HL-60/S4 (cell line): Measurements from ENCODE around the gene CRNN.

Source experiments
- in situ Hi-C: fragments of 300-500 bp; cut with MboI; formaldehyde crosslinking; loops from 2 replicates; pipeline ENCODE4 v1.14.3; 2022; ENCODE audit warnings: low sequenced_read_pairs

Gene CRNN

DNA sequence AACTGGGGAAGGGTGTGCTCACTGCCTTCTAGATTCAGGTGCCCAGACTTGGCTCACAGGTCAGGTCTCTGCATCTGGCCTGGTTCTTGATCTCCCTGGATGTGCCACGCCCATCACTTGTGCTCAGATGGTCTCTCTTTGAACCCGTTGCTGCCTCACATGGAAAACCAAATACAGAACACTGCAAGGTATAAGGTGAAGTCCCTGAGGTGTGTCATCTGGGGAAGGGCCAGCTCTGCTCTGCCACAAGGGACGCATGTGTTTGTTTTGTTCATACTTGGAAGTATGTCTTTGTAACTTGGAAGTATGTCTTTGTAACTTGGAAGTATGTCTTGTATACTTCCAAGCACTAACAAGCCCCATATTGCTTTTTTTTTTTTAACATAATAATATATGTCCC lies 13.4 kb upstream of the CRNN start:
- in situ Hi-C loops: no loop called here

DNA sequence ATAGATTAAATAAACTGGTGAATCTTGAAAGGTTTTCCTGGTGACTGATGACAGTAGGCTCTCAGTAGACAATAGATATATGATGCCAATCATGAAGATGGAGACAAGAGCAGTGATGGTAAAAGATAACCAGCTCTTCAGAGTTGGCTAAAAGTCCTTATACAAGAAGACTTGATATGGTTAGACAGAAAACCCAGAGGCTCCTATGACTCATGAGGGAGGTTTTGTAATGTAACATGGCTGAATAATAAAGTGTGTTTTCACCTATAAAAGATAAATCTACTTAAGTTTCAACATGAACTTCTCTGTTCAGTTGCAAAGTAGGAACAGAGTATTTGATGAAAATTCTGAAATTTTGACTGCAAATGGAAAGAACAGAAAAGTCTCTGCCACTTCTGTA lies 12.7 kb upstream of the CRNN start:
- in situ Hi-C loops: no loop called here

DNA sequence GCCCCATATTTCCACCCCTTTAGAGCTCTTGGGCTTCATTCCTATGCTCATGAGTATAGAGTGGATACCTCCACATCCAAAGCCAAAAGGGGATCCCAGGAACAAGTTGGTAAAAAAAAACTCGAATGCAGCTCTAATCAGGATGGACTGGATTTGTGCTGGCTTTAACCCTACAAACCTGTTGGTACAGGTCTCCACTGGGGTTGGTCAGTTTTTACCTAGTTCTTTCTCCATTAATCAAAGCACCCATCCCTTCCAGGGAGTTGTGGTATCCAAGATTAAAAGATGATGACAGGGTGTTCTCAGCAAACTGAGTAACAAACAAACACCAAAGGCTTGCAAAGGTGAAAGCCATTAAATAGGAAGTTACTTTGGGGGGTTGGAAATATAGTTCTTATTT lies 5.9 kb upstream of the CRNN start:
- in situ Hi-C loops: no loop called here

DNA sequence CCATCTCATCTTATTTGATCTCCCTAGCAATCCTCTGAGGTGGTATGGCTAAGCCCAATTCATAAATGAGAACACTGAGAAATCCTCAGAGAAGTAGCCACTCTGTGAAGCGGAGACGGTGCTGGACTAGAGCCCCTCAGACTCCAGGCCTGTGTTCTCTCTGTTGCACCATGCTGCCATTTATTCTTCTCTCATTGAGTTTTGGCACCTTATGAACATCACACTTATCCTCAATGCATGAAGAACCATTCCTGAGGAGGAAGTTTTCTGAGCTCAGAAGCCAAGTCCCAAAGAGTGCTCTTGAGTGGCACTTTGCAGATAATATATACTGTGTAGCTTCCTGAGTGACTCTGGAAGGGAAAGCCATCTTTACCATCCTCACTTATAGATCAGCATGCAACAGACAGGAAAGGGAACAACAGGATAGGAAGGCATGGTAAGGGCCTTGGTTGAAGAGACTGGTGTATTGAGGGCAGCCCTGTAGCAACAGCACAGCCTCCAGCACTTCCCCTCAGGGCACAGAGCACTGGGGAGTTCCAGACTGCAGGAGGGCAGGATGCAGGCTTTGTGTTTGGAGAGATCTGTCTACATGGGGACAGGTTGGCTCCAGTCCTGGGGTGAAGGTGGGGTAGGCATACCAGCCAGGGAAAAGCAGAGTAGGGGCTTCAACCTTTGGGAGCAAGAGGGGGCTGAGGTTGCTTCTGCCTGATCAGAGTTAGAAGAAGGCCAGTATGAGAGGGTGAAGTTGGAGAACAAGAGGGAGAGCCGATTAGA lies 1.6 kb upstream of the CRNN start:
- in situ Hi-C loops: no loop called here

DNA sequence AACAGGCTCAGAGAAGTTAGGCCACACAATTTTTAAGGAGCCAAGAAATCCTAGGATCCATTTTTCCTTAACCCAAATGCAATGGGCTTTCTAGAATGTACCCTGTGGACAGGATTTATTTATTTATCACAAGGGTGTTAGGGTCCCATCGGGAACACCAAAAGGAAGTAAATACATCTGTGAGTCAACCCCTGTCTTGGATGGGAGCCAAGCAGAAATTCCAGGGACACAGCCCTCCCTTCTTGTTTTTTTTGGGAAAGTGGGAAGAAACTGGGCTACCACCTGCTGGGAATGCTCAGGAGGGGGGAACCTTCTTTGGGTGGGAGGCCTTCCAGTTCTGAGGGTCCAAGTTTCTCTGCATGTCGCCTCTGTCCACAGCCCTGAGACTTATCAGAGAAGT lies 1.3 kb downstream of the CRNN start:
- in situ Hi-C loops: no loop called here

DNA sequence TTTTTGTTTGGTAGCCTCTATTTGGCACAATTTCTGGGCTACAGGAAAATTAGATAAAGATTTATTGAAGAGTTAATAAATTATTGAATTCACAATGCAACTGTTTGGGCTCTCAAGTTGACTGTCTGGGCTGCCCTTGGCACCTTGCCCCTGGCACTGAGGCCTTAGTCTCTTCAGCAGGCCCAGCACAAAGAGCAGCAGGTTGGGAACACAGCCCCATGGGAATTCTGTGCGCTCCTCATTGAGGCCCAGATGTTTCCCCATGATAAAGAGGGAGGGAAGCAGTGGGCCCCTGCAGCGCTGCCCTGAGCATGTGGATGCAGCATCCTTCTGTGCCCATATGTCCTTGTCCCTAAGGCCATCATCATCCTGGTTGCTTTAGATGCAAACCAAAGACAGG lies 2.9 kb downstream of the CRNN start:
- in situ Hi-C loops: no loop called here

DNA sequence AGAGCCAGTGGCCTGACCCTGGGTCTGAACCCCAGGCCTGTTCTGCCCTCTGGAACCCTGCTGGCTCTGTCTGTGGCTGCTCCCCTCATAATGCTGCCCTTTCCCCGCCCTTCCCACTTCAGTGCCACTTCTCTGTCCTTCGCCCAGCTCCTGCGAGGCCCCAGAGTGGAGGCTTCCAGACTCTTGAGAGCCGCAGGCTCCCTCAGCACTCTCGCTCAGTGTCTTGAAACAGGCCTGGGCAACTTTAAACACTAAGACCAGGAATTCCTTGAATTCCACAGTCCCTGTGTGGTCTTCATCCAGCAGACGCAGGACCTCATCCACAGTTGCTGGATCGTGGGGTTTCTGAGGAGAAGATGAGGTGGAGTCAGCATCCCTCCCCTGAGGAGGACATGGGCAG lies 3.5 kb downstream of the CRNN start:
- in situ Hi-C loops: no loop called here

DNA sequence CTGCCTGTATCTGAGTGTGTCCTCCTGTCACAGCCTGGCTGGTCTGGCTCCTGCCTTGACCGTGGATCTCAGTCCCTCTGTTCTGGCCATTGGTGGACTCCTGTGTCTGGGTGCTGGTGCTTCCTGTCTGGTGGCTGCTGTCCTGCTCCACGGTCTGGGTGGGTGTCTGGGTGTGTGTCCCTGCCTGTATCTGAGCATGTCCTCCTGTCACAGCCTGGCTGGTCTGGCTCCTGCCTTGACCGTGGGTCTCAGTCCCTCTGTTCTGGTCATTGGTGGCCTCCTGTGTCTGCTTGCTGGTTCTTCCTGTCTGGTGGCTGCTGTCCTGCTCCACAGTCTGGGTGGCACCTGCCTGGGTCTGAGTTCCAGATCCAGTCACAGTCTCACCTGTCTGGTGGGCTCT lies 4.0 kb downstream of the CRNN start:
- in situ Hi-C loops: no loop called here

DNA sequence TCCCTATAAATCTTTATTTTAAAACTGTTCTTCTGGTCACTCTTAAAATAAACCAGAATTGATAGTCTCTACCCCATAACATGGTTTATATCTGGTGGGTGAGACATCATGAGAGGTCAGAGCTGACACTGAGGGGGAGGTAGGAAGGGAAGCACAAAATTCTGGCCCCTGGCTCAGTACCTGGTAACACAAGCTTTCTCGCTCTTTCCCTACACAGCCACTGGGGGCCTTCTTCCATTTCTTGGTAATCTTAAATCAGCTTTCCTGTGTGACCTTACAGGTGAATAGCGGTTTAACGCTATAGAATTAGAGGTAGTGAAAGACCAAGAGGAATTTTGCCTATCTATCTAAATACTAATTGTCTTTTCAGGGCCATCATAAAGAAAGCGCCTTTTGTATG lies 5.4 kb downstream of the CRNN start:
- in situ Hi-C loops: no loop called here

DNA sequence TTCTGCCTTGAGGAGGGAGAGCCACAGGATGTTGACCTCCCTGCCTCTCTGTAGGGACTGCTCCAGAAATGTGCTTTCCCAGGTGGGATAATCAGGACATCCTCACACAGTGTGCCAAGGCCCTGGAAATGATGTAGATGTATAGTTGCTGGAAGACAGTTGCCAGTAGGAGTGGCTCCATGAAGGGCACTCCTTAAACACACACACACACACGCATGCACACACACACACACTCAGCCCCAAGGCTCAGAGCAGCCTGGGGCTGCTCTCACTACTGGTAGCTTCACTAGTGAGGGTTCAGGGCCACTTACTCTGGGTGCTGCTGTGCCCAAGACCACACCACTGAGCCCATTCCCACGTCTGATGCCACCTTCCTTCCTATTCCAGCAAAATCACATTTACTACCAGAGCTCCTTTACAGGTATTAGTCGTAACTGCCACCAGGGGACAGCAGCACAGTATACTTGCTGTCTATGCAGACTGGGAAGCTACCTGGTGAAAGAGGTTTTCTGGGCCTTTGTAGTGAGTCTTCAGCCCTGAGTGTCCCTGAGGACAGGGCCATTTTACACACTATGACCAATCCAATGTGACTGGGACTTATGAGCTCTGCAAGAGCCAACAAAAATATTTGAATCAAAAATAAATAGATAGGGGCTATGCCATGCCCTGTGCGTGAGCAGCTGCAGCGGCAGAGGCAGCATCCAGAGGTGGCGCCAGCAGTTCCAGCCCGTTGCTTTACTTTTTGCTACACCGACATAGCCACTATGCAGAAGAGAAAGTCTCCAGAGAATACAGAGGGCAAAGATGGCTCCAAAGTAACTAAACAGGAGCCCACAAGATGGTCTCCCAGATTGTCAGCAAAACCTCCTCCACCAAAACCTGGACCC lies 15.0 kb downstream of the CRNN start:
- in situ Hi-C loops: no loop called here

DNA sequence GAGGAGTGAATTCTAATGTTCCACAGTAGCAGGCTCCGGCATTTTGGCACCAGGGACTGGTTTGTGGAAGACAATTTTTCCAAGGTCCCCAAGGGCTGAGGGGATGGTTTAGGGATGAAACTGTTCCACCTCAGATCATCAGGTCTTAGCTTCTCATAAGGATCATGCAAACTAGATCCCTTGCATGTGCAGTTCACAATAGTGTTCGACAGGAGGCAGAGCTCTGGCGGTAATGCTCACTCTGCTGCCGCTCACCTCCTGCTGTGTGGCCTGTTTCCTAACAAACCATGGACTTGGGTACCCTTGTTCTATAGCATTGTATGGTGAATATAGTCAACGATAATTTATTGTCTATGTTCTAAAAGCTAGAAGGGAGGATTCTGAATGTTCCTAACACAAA lies 16.6 kb downstream of the CRNN start:
- in situ Hi-C loops: no loop called here

DNA sequence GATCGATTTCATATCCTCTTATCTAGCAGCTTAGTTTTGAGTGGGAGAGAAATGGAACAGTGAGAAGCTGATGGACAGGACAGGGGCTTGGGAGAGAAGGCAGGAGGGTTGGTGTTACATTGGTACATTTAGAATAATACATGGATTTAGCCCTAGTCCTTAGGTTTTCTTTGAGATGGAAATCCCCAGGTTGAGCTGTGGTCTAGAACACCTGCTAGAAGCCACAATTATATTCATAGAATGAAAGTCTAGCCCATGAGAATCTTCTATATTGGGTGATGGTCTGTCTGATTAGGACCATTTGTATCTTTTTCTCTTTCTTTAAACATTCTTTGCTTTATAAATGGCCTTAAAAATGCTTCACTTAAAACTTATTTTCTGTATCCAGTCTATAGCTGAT lies 19.9 kb downstream of the CRNN start:
- in situ Hi-C loops: no loop called here

DNA sequence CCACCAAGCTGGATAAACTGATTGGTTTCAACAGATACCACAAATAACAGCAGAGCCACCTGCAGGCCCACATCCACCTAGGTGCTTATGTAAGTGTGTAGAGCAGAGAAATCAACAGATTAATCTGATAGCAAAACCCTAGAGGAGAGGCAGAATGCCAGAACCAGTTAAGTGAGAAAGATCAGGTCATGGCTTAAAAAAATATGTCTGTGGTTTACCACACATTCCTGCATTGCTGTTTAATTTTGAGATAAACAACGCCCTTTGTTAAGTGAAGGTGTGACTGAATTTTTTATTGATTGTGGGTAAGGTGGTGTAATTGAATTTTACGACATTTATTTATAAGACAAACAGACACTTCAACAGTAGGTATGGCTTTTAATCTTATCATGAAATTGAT lies 21.2 kb downstream of the CRNN start:
- in situ Hi-C loops: no loop called here

DNA sequence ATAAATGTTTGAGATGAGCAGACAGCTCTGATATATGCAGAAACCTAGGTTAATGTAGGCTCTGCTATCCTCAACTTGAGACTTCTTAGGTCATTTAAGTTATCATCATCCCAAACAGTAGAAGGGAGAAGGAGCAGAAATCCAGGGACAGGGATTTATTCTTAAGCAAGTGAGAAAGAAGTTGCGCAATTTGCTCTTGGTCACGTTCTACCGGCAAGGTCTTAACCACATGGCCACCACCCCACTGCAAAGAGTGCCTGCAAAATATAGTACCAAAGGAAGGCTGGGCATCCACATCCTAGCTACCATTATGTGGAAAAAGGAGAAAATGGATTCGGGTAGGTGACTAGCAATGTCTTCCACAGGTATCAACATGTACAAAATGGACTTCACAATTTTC lies 25.2 kb downstream of the CRNN start:
- in situ Hi-C loops: no loop called here

DNA sequence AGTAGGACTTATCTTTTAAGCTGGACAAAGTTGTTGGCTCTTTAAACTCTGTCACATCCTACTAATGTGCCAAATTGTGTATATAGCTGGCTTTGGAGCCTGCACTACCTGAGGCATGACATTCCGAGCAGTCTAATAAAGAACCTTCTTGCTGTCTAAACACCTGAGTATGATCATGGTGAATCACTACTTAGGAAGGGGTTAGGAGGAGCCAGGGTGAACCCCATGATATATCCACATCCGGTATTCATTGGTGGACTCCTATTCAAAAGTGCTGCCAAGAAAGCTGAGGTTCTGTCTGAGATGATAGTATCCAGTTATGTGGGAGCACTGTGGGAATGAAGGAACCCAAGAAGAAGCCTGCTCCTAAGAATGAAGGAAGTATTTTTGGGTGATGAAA lies 27.1 kb downstream of the CRNN start:
- in situ Hi-C loops: no loop called here

DNA sequence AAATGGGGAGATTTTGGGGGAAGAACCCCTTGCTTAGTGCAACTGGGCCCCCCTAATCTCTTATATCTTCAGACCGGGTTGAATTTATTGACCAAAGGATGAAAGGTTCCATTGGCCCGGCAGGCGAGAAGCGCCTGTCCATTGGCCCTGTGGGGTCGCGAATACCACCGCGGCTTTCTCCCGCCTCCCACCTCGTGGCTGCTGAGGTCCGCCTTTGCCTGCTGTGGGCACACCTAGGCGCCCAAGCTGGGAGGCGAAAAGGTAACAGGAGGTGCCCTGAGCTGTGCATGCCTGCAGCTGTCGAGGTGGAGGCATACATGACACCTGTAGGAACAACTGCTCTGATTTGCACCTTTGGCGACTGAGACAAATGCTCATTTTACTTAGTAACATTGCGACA lies 33.1 kb downstream of the CRNN start:
- in situ Hi-C loops: no loop called here

DNA sequence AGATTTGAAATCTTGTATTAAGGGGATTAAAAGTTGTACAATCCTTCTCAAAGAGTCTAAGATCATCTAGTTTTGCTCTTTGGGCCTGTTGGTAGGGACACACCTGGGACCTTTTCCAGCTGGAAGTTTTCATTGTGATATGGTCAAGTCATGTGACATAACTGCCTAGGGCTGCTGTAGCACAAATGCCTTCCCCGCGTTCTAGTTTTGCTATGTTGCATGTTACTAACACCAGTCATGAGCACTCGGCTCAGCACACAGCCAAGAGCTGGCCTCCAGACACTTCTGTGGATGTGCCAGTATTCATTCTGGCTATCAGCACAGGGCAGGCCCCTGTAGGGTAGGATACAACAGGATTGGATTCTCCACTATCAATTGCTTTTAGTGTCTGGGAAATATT lies 39.6 kb downstream of the CRNN start:
- in situ Hi-C loops: no loop called here

DNA sequence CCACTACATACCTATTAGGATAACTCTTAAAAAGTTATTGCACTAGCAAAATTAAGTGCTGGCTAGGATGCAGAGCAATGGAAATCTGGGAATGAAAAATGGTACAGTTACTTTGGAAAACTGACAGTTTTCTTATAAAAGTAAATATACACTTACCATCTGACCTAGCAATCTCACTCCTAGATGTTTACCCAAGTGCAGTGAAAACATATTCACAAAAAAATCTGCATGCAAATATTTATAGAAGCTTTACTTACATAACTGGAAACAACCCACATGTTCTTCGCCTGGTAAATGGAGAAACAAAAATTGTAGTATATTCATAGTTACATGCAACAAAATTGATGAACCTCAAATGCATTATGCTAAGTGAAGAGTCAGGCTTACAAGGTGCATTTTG lies 41.4 kb downstream of the CRNN start:
- in situ Hi-C loops: no loop called here

DNA sequence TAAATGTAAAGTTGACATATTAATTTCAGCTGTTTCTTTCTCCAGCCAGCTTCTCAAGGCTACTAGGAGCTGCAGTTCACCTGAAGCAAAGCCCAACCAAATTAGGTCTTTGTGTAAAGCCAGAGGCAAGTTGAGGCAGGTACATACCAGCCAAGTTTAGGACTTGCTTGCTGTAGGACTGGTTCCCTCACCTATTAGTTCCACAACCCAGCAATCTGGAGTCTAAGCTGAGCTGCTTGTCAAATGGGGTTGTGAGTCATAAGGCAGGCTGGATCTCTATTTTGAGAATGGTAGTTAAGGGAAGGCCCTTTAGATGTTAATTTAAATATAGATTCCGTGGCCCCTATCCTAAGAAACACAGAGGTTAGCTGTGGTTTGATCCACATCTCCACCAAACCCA lies 46.6 kb downstream of the CRNN start:
- in situ Hi-C loops: no loop called here

DNA sequence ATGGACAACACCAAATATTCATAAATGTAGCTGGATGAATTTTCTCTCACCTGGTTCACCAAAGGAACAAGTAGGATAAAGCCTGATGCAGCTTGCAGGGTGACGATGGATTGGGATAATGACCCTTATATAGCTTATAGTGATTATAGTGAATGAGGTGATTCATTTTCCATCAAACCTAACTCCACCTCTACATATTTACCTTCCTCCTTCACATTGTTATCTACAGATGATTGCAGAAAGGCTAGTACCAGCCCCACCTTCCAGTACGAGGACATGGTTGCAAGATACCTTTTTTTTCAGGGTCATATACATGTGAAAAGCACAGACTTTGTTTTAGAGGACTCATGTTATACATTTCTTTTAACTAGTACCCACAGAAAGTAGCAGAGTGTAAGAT lies 54.2 kb downstream of the CRNN start, which contains the start of gene FLG2:
TSS of gene FLG2 (minus strand) at position 101 of the 400 bp plus-strand sequence. CDS start 1,122 bp downstream, outside the sequence.
- in situ Hi-C loops: no loop called here
